K562 (cell line): ENCODE data around the gene SMOC2.

Experiments
- CAMTA2 ChIP-seq: fragments of 250-450 bp; sonication (Bioruptor Pico); conservative IDR thresholded peaks from 2 replicates; pipeline ENCODE4 v1.5.1; 2022
- ZNF274 ChIP-seq: IDR thresholded peaks from 2 replicates; pipeline ENCODE4 v1.6.1; 2011; ENCODE audit warnings: low read depth, mild to moderate bottlenecking, low read length, moderate library complexity, borderline replicate concordance
- TF ChIP-seq, protein P1 (sequence below): sonication (generic); formaldehyde crosslinking; IDR thresholded peaks from 2 replicates; pipeline ENCODE4 v1.8.1; 2023; ENCODE audit warnings: mild to moderate bottlenecking, missing genetic modification reagents
- TF ChIP-seq, protein P2 (sequence below): fragments of 450-650 bp; IDR thresholded peaks from 2 replicates; pipeline ENCODE4 v1.6.1; 2016; ENCODE audit warnings: low read depth
- TF ChIP-seq, protein P3 (sequence below), 3 experiments: IDR thresholded peaks in 2 of 3; conservative IDR thresholded peaks in 1 of 3; 2 replicates each; pipeline ENCODE4 v1.5.1; 2011 to 2012; ENCODE audit warnings: low read length in 3 of 3, mild to moderate bottlenecking in 3 of 3, control low read depth in 2 of 3, improper control_type of control experiment in 1 of 3, inconsistent platforms in 1 of 3, low read depth in 1 of 3, mixed read lengths in 1 of 3, moderate library complexity in 1 of 3; ENCODE audit not compliant: insufficient read depth in 2 of 3

DNA sequence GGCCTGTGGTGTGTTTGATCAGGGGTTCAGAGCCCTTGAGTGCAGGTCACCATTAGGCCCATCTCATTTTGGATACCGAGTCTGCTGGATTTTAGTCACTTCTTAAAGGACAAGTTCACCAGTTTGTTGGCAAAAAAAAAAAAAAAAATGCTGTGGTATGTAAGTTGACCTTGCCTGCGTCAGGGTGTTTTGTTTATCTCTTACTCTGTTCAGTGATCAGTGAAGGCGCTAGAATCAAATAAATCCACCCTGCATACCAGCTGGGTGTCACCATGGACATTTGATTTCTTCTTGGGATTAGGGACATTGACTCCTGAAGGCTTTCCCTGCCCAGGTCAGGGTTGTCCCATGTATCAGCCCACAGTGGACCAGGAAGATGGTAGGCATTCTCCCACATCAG lies 6.7 kb downstream of the SMOC2 start:
- TF ChIP-seq, protein P1, sequence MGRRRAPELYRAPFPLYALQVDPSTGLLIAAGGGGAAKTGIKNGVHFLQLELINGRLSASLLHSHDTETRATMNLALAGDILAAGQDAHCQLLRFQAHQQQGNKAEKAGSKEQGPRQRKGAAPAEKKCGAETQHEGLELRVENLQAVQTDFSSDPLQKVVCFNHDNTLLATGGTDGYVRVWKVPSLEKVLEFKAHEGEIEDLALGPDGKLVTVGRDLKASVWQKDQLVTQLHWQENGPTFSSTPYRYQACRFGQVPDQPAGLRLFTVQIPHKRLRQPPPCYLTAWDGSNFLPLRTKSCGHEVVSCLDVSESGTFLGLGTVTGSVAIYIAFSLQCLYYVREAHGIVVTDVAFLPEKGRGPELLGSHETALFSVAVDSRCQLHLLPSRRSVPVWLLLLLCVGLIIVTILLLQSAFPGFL: no peak
- TF ChIP-seq CAMTA2 (CRISPR knock-in tag) (no peak), ZNF274 (no peak)
- TF ChIP-seq, protein P2, sequence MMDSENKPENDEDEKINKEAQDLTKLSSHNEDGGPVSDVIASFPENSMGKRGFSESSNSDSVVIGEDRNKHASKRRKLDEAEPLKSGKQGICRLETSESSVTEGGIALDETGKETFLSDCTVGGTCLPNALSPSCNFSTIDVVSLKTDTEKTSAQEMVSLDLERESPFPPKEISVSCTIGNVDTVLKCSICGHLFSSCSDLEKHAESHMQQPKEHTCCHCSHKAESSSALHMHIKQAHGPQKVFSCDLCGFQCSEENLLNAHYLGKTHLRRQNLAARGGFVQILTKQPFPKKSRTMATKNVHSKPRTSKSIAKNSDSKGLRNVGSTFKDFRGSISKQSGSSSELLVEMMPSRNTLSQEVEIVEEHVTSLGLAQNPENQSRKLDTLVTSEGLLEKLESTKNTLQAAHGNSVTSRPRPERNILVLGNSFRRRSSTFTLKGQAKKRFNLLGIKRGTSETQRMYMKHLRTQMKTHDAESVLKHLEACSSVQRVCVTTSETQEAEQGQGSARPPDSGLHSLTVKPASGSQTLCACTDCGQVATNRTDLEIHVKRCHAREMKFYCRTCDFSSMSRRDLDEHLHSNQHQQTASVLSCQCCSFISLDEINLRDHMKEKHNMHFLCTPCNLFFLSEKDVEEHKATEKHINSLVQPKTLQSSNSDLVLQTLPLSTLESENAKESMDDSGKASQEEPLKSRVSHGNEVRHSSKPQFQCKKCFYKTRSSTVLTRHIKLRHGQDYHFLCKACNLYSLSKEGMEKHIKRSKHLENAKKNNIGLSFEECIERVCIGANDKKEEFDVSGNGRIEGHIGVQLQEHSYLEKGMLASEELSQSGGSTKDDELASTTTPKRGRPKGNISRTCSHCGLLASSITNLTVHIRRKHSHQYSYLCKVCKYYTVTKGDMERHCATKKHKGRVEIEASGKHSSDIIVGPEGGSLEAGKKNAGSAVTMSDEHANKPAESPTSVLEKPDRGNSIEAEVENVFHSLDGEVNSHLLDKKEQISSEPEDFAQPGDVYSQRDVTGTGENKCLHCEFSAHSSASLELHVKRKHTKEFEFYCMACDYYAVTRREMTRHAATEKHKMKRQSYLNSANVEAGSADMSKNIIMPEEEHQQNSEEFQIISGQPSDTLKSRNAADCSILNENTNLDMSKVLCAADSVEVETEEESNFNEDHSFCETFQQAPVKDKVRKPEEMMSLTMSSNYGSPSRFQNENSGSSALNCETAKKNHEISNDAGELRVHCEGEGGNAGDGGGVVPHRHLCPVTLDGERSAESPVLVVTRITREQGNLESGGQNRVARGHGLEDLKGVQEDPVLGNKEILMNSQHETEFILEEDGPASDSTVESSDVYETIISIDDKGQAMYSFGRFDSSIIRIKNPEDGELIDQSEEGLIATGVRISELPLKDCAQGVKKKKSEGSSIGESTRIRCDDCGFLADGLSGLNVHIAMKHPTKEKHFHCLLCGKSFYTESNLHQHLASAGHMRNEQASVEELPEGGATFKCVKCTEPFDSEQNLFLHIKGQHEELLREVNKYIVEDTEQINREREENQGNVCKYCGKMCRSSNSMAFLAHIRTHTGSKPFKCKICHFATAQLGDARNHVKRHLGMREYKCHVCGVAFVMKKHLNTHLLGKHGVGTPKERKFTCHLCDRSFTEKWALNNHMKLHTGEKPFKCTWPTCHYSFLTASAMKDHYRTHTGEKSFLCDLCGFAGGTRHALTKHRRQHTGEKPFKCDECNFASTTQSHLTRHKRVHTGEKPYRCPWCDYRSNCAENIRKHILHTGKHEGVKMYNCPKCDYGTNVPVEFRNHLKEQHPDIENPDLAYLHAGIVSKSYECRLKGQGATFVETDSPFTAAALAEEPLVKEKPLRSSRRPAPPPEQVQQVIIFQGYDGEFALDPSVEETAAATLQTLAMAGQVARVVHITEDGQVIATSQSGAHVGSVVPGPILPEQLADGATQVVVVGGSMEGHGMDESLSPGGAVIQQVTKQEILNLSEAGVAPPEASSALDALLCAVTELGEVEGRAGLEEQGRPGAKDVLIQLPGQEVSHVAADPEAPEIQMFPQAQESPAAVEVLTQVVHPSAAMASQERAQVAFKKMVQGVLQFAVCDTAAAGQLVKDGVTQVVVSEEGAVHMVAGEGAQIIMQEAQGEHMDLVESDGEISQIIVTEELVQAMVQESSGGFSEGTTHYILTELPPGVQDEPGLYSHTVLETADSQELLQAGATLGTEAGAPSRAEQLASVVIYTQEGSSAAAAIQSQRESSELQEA: no peak
- TF ChIP-seq, protein P3, sequence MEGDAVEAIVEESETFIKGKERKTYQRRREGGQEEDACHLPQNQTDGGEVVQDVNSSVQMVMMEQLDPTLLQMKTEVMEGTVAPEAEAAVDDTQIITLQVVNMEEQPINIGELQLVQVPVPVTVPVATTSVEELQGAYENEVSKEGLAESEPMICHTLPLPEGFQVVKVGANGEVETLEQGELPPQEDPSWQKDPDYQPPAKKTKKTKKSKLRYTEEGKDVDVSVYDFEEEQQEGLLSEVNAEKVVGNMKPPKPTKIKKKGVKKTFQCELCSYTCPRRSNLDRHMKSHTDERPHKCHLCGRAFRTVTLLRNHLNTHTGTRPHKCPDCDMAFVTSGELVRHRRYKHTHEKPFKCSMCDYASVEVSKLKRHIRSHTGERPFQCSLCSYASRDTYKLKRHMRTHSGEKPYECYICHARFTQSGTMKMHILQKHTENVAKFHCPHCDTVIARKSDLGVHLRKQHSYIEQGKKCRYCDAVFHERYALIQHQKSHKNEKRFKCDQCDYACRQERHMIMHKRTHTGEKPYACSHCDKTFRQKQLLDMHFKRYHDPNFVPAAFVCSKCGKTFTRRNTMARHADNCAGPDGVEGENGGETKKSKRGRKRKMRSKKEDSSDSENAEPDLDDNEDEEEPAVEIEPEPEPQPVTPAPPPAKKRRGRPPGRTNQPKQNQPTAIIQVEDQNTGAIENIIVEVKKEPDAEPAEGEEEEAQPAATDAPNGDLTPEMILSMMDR (IDR thresholded peaks at IDR 0.05 in 2 of 3, conservative IDR thresholded peaks at IDR 0.05 in 1 of 3; ENCODE audit: insufficient read depth in 2 of 3, low read depth in 1 of 3, low read length in 3 of 3): no peak
